RWPE1 (cell line): Measurements from ENCODE around the gene TGFBI.

ENCODE experiments used
- CTCF ChIA-PET: fragments of 350-600 bp; sonication (Branson Sonifier 250); formaldehyde crosslinking; extraction: SDS; loops from one replicate; lab custom pipeline; 2021; lab: Yijun Ruan, JAX
- POLR2A ChIA-PET: fragments of 400-600 bp; formaldehyde crosslinking; extraction: SDS; loops from one replicate; lab custom pipeline; 2020; ENCODE audit warnings: antibody characterized with exemption; ENCODE audit not compliant: low non-redundant PET; lab: Yijun Ruan, JAX
- DNase-seq: peaks from one replicate; pipeline ENCODE4 v3.0.0; 2012; ENCODE audit warnings: low spot score
- H3K27ac ChIP-seq: fragments of 450-650 bp; 2 replicates; pipeline ENCODE4 v1.5.1; 2017
- TF ChIP-seq, protein P1 (sequence below): fragments of 450-650 bp; conservative IDR thresholded peaks from 2 replicates; pipeline ENCODE4 v1.5.1; 2017; ENCODE audit warnings: low read depth, mild to moderate bottlenecking

The TGFBI gene

DNA sequence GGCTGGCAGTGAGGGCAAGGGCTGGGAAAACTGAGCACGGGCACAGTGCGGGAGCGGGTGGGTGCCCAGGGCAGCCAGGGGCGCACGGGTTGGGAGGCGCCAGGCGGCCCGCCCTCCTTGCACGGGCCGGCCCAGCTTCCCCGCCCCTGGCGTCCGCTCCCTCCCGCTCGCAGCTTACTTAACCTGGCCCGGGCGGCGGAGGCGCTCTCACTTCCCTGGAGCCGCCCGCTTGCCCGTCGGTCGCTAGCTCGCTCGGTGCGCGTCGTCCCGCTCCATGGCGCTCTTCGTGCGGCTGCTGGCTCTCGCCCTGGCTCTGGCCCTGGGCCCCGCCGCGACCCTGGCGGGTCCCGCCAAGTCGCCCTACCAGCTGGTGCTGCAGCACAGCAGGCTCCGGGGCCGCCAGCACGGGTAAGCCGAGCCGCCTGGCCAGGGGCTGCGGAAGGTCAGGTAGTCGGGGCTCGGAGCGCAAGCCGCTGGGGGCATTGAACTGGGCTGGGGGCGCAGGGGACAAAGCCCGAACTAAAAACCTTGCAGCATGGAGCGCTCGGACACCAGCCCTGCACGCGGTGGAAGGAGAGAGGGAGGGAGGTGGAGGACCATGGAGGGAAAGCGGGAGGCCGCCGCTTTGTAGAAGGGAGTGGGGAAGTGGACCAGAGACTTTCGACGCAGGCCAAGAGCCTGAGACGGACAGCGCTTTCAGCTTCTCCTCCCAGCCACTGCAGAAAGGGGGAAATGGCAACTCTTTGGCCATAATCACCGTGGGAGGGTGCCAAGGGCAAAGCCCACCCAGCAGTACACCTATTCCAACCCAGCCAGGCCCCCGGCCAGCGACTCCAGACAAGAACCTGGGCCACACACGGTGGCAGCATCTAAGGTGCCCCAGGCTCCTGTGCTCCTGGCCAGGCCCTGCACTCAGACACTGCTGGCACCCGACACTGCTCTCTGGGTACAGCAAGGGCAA is at the start of gene TGFBI:
Gene TGFBI, plus strand, starts transcription at position 207 of the 961 bp plus-strand sequence. Its CDS starts 68 bp downstream, at position 275.
- TF ChIP-seq, protein P1, sequence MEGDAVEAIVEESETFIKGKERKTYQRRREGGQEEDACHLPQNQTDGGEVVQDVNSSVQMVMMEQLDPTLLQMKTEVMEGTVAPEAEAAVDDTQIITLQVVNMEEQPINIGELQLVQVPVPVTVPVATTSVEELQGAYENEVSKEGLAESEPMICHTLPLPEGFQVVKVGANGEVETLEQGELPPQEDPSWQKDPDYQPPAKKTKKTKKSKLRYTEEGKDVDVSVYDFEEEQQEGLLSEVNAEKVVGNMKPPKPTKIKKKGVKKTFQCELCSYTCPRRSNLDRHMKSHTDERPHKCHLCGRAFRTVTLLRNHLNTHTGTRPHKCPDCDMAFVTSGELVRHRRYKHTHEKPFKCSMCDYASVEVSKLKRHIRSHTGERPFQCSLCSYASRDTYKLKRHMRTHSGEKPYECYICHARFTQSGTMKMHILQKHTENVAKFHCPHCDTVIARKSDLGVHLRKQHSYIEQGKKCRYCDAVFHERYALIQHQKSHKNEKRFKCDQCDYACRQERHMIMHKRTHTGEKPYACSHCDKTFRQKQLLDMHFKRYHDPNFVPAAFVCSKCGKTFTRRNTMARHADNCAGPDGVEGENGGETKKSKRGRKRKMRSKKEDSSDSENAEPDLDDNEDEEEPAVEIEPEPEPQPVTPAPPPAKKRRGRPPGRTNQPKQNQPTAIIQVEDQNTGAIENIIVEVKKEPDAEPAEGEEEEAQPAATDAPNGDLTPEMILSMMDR = no peak
- CTCF ChIA-PET = interaction anchor here (0.8 to 1.5 kb wide), 4 partner anchors 21 to 84 kb away, joined by 3 to 7 read pairs (median 4); no protein-coding TSS in a partner anchor
- DNase-seq = peak; percentile 90
- H3K27ac ChIP-seq = peak within 1 kb of the TSS; percentile 89
- POLR2A ChIA-PET = interaction anchor here (0.6 to 0.7 kb wide), 2 partner anchors 22 to 1319 kb away, joined by 3 to 4 read pairs; no protein-coding TSS in a partner anchor

DNA sequence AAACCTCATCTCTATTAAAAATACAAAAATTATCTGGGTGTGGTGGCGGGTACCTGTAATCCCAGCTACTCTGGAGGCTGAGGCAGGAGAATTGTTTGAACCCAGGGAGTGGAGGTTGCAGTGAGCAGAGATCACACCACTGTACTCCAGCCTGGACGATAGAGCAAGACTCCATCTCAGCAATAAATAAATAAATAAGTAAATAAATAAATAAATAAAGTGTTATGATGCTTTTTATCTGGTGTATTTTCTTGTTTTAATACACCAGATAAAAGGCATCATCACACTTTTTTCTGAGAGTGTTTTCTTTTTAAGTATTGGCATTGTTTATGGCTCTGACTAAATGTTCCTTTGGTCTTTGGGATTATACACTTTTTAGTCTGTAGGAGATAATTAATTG is 49.8 kb upstream of the TGFBI start:
- ChIA-PET POLR2A (no interaction called here), CTCF (no interaction called here)
- no peak for DNase-seq
- no peak overlapping the region for H3K27ac ChIP-seq
- TF ChIP-seq, protein P1 = no peak

DNA sequence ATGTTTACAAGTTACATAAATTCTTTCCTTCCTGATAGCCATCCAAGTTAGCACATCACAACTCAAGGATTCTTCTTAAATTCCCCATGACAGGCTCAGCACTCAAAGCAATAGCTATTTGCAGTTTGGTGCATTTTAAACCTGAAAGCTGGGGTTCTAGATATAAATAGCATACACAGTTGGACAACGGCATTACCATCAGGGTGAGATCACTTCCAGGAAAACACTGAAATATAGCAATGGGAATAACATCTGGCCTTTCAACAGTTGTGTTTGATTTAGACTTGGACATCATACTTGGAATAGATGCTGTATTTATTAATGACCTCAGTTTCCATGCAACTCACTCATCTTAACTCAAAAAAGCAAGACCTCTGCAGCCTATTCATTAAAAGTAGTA is 49.3 kb upstream of the TGFBI start:
- TF ChIP-seq, protein P1 = no peak
- POLR2A ChIA-PET = no interaction called here
- CTCF ChIA-PET = interaction anchor here (1.3 kb wide), 1 partner anchor 148 kb away, joined by 4 read pairs; no protein-coding TSS in a partner anchor
- H3K27ac ChIP-seq = no peak overlapping the region
- DNase-seq = no peak

DNA sequence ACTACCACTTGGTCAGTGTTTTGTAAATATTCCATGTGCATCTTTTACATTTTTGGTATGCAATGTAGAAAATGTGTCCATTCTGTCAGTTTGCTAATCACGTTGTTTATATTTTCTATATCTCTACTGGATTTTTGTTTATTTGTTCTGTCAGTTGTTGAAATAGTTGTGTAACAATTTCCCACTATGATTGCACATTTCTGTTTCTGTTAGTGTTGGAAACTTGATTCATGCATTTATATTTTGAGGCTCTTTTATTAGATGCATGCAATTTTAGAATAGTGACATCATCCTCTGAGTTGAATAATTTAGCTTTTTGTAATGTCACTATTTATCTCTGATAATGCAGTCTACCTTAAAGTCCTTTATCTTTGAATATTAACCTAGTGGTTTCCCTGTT is 48.2 kb upstream of the TGFBI start:
- POLR2A ChIA-PET = no interaction called here
- TF ChIP-seq, protein P1 = no peak
- DNase-seq = no peak
- CTCF ChIA-PET = interaction anchor here (0.7 to 1.3 kb wide), 2 partner anchors 36 to 146 kb away, joined by 4 to 5 read pairs; no protein-coding TSS in a partner anchor
- no peak overlapping the region for H3K27ac ChIP-seq

DNA sequence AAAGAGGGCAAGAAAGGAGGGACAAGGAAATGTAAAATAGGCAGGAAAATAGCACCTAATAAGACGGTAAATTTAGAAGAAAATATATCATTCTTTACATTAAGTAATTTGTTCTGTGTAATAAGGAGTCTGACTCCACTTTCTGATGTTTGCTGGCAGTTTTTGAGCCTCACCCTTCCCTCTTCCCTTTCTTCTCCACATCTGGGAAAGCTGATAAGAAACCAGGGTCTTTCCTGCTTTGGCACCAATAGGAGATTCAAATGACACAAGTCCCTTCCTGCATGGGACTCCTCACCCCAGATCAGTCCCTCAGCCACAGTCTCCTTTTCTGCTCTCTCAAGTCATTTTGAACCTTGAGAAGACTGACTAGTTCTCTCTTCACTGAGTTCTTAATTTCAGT is 42.8 kb upstream of the TGFBI start:
- ChIA-PET CTCF (interaction anchor here (0.6 to 1.1 kb wide), 3 partner anchors 19 to 872 kb away, joined by 3 to 4 read pairs (median 4); no protein-coding TSS in a partner anchor), POLR2A (no interaction called here)
- TF ChIP-seq, protein P1 = no peak
- H3K27ac ChIP-seq = no peak overlapping the region
- DNase-seq = no peak

DNA sequence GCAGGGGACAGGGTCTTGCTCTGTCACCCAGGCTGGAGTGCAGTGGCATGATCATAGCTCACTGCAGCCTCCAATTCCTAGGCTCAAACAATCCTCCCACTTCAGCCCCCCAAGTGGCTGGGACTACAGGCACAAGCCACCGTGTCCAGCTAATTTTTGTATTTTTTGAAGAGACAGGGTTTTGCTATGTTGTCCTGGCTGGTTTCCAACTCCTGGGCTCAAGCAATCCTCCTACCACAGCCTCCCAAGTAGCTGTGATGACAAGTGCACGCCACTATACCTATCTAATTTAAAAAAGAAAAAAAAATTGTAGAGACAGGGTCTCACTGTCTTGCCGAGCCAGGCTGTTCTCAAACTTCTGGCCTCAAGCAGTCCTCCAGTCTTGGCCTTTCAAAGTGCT is 42.4 kb upstream of the TGFBI start:
- no peak for DNase-seq
- ChIA-PET CTCF (interaction anchor here (0.6 to 1.1 kb wide), 4 partner anchors 18 to 872 kb away, joined by 3 to 4 read pairs (median 4); no protein-coding TSS in a partner anchor), POLR2A (no interaction called here)
- TF ChIP-seq, protein P1 = no peak
- no peak overlapping the region for H3K27ac ChIP-seq
